ENCODE measurements around the gene KLHL28.

Gene KLHL28

GRCh38 chr14:44889595-44890471 is 71.9 kb downstream of the KLHL28 start:
- TF ChIP-seq EZH2 (IDR thresholded peaks at IDR 0.05) (no peak), POLR2AphosphoS5 (IDR thresholded peaks at IDR 0.05; ENCODE audit: borderline replicate concordance, low read depth, low read length) (no peak), FOXP2 (optimal IDR thresholded peaks at IDR 0.05; ENCODE audit: control extremely low read depth, extremely low read length, insufficient read depth) (no peak)
- Histone ChIP-seq H3K36me3 (ENCODE audit: insufficient read depth, low read length) (no peaks in the 10 kb centered on the region), H3K27ac (no peak overlapping the region), H3K9ac (ENCODE audit: insufficient read length) (no peak overlapping the region), H3K4me3 (no peak overlapping the region), H3K9me3 (ENCODE audit: low read depth, low read length) (no peaks in the 10 kb centered on the region)
- DNase-seq (ENCODE audit: low read depth, low spot score) = no peak

GRCh38 chr14:44887596-44887955 is 74.2 kb downstream of the KLHL28 start:
- no peaks in the 10 kb centered on the region for H3K9me3 ChIP-seq (ENCODE audit: low read depth, low read length)
- no peak overlapping the region for H3K27ac ChIP-seq
- H3K9ac ChIP-seq (ENCODE audit: insufficient read length) = no peak overlapping the region
- no peaks in the 10 kb centered on the region for H3K36me3 ChIP-seq (ENCODE audit: insufficient read depth, low read length)
- H3K4me3 ChIP-seq = no peak overlapping the region
- TF ChIP-seq EZH2 (IDR thresholded peaks at IDR 0.05) (no peak), POLR2AphosphoS5 (IDR thresholded peaks at IDR 0.05; ENCODE audit: borderline replicate concordance, low read depth, low read length) (no peak), FOXP2 (optimal IDR thresholded peaks at IDR 0.05; ENCODE audit: control extremely low read depth, extremely low read length, insufficient read depth) (no peak)
- DNase-seq (ENCODE audit: low read depth, low spot score) = no peak

GRCh38 chr14:44886860-44887595 is 74.7 kb downstream of the KLHL28 start:
- DNase-seq (ENCODE audit: low read depth, low spot score) = no peak
- Histone ChIP-seq H3K36me3 (ENCODE audit: insufficient read depth, low read length) (no peaks in the 10 kb centered on the region), H3K9me3 (ENCODE audit: low read depth, low read length) (no peaks in the 10 kb centered on the region), H3K9ac (ENCODE audit: insufficient read length) (no peak overlapping the region), H3K4me3 (no peak overlapping the region), H3K27ac (no peak overlapping the region)
- TF ChIP-seq EZH2 (IDR thresholded peaks at IDR 0.05) (no peak), POLR2AphosphoS5 (IDR thresholded peaks at IDR 0.05; ENCODE audit: borderline replicate concordance, low read depth, low read length) (no peak), FOXP2 (optimal IDR thresholded peaks at IDR 0.05; ENCODE audit: control extremely low read depth, extremely low read length, insufficient read depth) (no peak)

GRCh38 chr14:44880791-44881190 is 81.0 kb downstream of the KLHL28 start:
- no peaks in the 10 kb centered on the region for H3K9me3 ChIP-seq (ENCODE audit: low read depth, low read length)
- H3K36me3 ChIP-seq (ENCODE audit: insufficient read depth, low read length) = no peaks in the 10 kb centered on the region
- no peak overlapping the region for H3K4me3 ChIP-seq
- H3K27ac ChIP-seq = no peak overlapping the region
- no peak for DNase-seq (ENCODE audit: low read depth, low spot score)
- H3K9ac ChIP-seq (ENCODE audit: insufficient read length) = no peak overlapping the region
- no peak for TF ChIP-seq EZH2 (IDR thresholded peaks at IDR 0.05)
- no peak for TF ChIP-seq FOXP2 (optimal IDR thresholded peaks at IDR 0.05; ENCODE audit: control extremely low read depth, extremely low read length, insufficient read depth)
- TF ChIP-seq POLR2AphosphoS5 (IDR thresholded peaks at IDR 0.05; ENCODE audit: borderline replicate concordance, low read depth, low read length) = no peak

Data from SK-N-MC (cell line).